ENCODE results near the gene SORBS1.

Gene SORBS1

DNA sequence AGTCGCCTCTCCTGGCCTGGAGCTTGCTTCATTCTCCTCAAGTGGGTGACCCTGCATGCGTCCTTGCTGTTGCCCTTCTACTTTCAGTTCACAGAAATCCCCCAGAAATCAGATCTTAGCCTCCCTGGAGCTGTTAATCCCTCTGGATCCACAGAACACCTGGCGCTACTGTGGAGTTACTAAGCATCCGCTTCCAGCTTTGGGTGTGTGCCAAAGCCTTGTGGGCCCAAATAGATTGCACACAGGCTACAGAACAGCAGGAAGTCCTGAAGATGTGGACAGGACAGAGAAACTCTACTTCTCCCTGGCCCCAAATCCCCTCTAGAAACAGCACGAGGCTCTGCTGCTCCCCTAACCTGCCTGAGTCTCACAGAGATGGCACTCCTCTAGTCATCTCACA lies 233.8 kb downstream of the SORBS1 start:
- DNase-seq (ENCODE audit: low read depth in 2 of 2, low spot score in 1 of 2): no peak

DNA sequence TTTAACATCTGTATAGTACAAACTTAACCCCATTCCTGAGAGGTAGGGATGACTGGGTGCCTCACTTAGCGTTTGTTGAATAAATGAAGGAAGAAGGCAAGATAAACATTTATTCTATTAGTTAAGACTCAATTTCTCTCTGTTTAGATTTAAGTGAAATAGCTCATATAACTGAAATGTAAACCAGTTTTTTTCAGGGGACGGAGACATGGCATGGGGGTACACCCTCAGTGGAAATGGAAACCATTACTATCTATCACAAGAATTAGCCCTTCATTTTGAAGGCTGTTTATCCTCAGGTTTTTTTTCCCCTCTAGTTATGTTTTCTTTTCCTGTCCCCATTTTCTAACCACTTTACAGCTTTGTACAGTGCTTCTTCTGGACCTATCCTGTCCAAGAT lies 234.8 kb downstream of the SORBS1 start:
- DNase-seq (ENCODE audit: low read depth in 2 of 2, low spot score in 1 of 2): no peak

GRCh38 chr10:95325863-95326262 lies 235.3 kb downstream of the SORBS1 start:
- DNase-seq (ENCODE audit: low read depth in 2 of 2, low spot score in 1 of 2): no peak

DNA sequence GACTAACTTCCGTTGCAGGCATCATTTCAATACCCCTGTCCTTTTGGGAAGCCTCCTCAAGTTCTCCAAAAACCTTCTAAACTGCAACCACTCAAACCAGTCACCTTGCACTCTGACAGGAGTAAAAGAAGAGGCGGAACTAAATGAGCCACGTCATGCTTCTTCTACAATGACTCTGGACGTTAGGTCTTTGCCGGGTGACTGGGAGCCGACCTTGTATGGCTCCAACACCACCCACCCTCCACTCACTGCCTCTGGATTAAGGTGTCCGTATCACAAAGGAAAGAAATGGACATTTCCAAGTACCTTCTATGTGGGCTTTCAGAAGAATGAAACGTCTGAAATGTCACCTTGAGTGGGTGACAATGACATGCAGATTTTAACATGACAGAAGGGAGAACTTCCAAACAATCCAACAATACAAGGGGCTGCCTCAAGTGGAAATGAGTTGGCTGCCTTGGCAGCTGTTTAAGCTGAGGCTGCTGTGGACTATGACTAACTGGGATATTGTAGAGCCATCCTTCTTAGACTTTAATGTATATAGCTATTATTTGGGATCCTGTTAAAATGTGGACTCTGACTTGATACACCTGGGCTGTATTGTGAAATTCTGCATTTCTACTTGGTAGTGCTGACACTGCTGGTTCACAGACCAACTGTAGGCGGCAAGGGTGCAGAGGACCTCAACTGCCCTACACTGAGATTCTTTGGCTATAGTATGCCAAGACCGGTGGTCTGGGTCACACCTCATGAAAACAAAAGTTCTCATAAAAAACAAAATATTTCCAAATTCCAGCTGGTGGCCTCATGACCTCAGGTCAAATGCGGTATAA lies 236.5 kb downstream of the SORBS1 start:
- DNase-seq (ENCODE audit: low read depth in 2 of 2, low spot score in 1 of 2): no peak

DNA sequence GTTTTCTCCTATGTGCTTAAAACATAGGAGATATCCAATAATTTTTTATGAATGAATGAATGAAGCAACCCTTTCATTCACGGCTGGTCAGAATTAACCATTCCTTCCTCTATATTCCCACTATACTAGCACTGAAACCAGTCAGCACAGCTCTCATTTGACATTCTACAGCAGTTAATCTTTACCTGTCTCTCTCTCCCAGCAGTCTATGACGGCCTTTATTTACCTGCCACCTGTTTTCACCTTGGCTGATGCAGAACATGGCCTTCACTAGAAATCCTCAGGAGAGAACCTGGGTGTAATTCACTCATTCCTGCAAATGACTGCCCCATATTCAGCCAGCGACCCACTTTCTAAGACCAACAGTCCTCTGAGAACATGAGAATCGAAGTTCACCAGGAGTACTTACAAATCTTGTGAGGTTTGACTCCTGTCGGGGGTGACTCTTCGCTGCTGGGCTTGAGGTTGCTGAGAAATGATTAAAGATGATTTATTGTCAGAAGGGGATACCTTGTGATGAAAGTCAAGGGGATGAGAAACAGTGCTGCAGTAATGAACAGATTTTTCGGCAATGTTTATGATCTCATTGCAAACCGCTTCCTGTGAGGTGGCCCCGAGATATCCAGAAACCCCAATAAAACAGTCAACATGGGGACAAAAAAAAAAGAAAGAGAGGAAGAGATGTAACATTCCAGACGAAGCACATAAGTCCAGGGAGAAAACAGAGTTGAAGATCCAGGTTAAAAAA lies 239.4 kb downstream of the SORBS1 start:
- DNase-seq (ENCODE audit: low read depth in 2 of 2, low spot score in 1 of 2): no peak

- no peak for DNase-seq (ENCODE audit: low read depth in 2 of 2, low spot score in 1 of 2)
Observed at GRCh38 chr10:95319239-95319638, 241.9 kb downstream of the SORBS1 start.

GRCh38 chr10:95315509-95315908 lies 245.7 kb downstream of the SORBS1 start:
- no peak for DNase-seq (ENCODE audit: low read depth in 2 of 2, low spot score in 1 of 2)

DNA sequence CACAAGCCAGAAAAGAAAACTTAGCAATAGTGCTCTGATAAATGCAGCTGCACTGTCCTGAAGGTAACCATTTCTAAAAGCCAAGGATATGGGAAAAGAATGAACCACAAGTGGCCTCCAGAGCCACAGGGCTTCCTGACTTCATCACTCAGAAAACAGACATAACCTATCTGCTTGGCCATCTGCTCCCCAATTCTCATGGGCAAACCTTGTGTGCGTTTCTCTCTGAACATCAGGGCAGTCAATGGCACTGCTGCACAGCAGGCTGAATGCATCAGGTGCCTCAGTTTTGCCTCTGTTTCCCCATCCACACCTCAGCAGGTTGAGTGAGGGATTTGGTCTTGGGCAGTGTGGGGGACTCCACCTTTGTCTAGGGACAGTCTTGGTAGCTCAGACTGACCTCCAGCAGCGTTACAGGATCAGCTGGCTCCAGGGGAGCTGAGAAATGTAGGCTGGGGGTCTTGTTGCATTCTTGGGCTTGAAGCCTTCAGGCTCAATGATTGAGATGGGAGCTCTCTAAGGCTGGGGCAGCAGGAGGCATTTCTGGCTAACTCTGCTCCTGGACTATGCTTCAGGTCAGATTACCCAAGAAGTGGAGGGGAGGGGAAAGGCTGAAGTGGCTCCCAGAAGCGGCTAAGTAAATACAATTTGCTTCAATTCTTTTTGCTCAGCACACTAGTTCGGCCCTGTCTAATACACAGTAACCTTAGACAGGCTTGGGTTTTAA lies 246.8 kb downstream of the SORBS1 start:
- no peak for DNase-seq (ENCODE audit: low read depth in 2 of 2, low spot score in 1 of 2)

- DNase-seq (ENCODE audit: low read depth in 2 of 2, low spot score in 1 of 2): no peak
Observed at GRCh38 chr10:95312986-95313495, 248.1 kb downstream of the SORBS1 start.

DNA sequence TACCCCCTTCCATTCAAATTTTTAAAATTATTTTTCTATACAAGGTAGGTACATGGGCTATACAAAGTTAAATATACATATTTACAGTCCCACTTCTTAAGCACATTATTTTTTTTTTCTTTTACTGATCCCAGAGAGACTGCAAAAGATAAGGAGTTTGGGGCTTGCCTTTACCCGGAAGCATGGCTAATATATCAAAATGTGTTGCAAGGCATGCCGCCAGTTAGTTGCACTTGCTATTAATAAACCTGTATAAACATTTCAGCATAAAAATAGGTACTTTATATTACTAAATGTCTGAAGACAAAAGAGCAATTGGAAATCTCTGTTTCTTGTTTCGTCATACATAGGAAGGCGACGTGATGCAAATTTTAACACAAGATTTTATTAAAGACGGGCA lies 248.9 kb downstream of the SORBS1 start:
- DNase-seq (ENCODE audit: low read depth in 2 of 2, low spot score in 1 of 2): no peak

DNA sequence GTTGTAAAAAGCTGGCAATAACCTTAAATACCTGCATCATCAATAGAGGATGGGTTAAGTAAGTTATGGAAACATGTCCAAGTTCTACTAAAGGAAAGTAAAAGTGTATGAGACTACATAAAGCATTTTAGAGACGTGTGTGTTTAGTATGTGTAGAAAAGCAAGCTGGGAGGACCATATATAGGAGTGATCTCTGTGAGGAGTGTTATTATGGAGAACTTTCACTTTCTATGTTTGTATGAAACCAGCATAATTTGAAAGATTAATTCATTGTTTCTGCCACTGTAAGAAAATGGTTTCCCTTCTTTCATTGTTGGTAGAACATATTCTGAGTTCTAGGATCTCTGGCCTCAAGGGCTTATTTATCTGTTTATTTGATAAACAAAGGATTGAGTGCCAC lies 251.2 kb downstream of the SORBS1 start:
- DNase-seq (ENCODE audit: low read depth in 2 of 2, low spot score in 1 of 2): no peak

- no peak for DNase-seq (ENCODE audit: low read depth in 2 of 2, low spot score in 1 of 2)
Observed at GRCh38 chr10:95308389-95309302, 252.5 kb downstream of the SORBS1 start.

DNA sequence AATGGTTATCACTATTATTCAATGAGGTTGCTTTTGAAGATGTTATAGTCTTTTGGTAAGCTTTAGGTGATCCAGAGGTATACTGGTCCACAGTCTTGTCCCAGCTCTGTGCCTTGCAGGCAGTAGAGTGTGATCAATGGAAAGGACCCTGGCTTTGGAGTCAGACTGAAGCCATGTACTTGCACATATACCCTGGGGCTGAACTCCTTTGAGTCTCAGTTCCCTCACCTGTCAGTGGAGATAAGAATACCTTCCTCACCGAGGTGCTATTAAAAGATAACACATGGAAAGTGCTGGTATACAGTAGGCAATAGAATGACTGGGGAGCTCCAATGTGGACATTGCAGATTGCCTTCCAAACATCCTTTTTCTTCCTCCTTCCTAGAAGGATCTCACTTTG lies 254.3 kb downstream of the SORBS1 start:
- no peak for DNase-seq (ENCODE audit: low read depth in 2 of 2, low spot score in 1 of 2)

GRCh38 chr10:95306318-95306650 lies 254.9 kb downstream of the SORBS1 start:
- no peak for DNase-seq (ENCODE audit: low read depth in 2 of 2, low spot score in 1 of 2)

DNA sequence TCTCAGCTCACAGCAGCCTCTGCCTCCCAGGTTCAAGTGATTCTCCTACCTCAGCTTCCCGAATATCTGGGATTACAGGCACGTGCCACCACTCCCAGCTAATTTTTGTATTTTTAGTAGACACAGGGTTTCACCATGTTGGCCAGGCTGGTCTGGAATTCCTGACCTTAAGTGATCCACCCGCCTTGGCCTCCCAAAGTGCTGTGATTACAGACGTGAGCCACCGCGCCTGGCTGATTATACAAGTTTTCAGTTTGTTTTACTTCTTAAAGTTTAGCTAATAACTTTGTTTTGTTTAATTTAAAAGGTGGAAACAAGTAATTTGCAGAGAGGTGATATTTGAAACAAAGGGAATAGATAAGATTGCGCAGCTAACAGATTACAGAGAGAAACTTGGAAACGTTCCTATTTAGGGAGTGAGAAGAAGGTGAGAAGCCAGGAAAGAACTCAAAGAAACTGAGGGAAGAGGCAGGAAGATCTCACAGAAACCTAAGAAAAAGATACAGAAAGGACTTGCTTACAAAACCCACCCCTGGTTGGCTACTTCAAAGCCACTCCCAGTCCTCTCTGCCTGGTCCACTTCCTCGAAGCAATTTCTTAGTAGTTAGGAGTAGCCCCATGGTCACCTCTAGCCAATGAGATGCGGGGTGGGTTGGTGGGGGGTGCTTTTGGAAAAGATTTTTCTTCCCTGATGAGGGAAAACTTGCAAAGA lies 255.4 kb downstream of the SORBS1 start:
- no peak for DNase-seq (ENCODE audit: low read depth in 2 of 2, low spot score in 1 of 2)

DNA sequence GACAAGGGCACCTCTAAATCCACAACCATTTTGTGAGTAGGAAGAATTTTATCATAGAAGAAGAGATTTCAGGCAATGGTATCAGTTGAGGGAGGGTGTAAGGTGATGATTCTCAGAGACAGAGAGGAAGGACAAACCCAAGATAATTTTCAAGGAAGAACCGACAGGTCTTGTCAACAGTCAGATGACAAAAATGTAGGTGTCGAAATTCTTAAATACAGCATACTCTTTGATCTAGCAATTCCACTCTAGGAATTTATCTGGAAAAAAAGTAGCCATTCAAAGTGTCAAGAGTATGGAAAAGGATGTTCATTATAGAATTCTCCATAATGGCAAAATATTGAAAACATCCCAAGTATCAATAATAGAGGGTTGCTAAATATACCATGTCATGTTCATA lies 256.2 kb downstream of the SORBS1 start:
- no peak for DNase-seq (ENCODE audit: low read depth in 2 of 2, low spot score in 1 of 2)

- DNase-seq (ENCODE audit: low read depth in 2 of 2, low spot score in 1 of 2): no peak
Observed at GRCh38 chr10:95304463-95304862, 256.7 kb downstream of the SORBS1 start.

DNA sequence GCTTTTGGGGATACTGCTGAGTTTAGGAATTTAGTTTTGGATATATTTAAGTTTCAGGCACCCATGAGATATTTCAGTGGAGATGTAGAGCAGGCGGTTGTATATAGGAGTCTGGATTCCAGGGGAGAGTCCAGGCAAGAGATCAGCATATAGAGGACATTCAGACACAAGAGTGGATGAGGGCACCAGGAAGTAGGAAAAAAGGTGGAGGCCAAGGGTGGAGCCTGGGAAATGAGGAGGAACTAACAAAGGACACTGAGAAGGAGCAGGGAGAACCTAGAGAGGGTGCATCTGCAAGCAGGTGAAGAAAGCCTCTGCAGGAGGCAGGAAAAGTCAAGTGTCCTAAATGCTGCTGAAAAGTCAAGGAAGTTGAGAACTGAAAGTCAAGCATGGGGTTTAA lies 257.2 kb downstream of the SORBS1 start:
- DNase-seq (ENCODE audit: low read depth in 2 of 2, low spot score in 1 of 2): no peak

DNA sequence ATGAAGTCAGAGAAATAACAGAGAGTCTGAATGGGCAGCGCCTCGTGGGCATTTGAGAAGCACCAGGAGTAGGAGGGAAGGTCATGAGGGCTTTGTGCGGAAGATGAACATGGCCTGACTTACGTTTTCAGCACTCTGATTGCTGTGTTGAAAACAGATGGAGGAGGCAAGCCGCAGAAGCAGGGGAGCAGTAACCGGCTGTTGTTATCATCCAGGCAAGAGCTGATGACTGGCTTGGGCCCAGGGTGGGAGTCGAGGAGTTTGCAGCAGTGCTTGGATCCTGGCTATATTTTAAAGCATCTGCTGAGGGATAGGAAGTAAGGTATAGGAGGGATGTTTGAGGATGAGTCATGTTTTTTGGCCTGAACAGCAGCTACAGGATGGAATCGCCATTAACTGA lies 257.6 kb downstream of the SORBS1 start:
- DNase-seq (ENCODE audit: low read depth in 2 of 2, low spot score in 1 of 2): no peak

DNA sequence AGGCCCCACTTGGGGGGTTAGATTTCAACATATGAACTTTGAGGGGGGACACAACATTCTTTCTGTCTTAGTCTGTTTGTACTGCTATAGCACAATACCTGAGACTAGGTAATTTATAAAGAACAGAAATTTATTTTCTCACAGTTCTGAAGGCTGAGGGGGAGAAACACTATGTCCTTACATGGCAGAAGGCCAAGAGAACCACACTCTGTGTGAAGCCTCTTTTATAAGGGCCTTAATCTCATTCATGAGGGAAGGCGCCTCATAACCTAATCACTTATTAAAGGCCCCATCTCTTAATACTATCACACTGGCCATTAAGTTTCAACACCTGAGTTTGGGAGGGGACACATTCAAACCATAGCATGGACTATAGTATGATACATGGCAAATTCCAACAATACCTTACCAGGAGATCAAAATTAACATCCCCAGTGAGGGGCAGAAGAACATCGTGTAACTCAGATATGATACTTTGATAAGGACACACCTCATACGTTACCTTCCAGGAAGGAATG lies 261.1 kb downstream of the SORBS1 start:
- no peak for DNase-seq (ENCODE audit: low read depth in 2 of 2, low spot score in 1 of 2)
